Adipocyte (in vitro differentiated cells): ENCODE measurements around the gene LHX6.

Experiments
- DNase-seq: peaks from one replicate; pipeline ENCODE4 v3.0.0-alpha.2; 2015; ENCODE audit warnings: low read depth
- H3K27me3 ChIP-seq: replicated peaks from 2 replicates; pipeline ENCODE4 v1.7.0; 2013; ENCODE audit warnings: mild to moderate bottlenecking, low read length, moderate library complexity; ENCODE audit not compliant: control insufficient read depth, insufficient read depth
- H3K36me3 ChIP-seq: 2 replicates; pipeline ENCODE4 v1.7.0; 2013; ENCODE audit warnings: low read length, mild to moderate bottlenecking, moderate library complexity; ENCODE audit not compliant: control insufficient read depth, insufficient read depth, severe bottlenecking
- H3K4me1 ChIP-seq: 2 replicates; pipeline ENCODE4 v1.7.0; 2013; ENCODE audit warnings: mild to moderate bottlenecking, low read length, moderate library complexity; ENCODE audit not compliant: control insufficient read depth, insufficient read depth
- H3K4me3 ChIP-seq: 2 replicates; pipeline ENCODE4 v1.7.0; 2013; ENCODE audit warnings: mild to moderate bottlenecking, low read length, moderate library complexity
- H3K9ac ChIP-seq: 2 replicates; pipeline ENCODE4 v1.7.0; 2013; ENCODE audit warnings: mild to moderate bottlenecking, low read length, moderate library complexity
- H3K9me3 ChIP-seq: 2 replicates; pipeline ENCODE4 v1.7.0; 2013; ENCODE audit warnings: mild to moderate bottlenecking, low read length, moderate library complexity; ENCODE audit not compliant: control insufficient read depth

LHX6 gene

GRCh38 chr9:122228568-122229484 is at the start of gene LHX6:
TSS of gene LHX6 (minus strand) at chr9:122228957. CDS start at chr9:122228740, 217 bp downstream.
- peaks cover 66% of the 10 kb centered on the region for H3K27me3 ChIP-seq
- peaks cover 7% of the 10 kb centered on the region for H3K4me1 ChIP-seq
- no peak within 1 kb of the TSS for H3K4me3 ChIP-seq
- peak; percentile 43 for DNase-seq
- no peak within 1 kb of the TSS for H3K9ac ChIP-seq
- no peaks in the 10 kb centered on the region for H3K36me3 ChIP-seq
- no peaks in the 10 kb centered on the region for H3K9me3 ChIP-seq

GRCh38 chr9:122277285-122277897 is 48.6 kb upstream of the LHX6 start:
- no peak for DNase-seq
- Histone ChIP-seq H3K27me3 (no peaks in the 10 kb centered on the region), H3K4me1 (peaks cover 3% of the 10 kb centered on the region), H3K9me3 (peaks cover 15% of the 10 kb centered on the region), H3K9ac (no peak overlapping the region), H3K36me3 (peaks cover 51% of the 10 kb centered on the region), H3K4me3 (peak overlapping the region; percentile 7)

GRCh38 chr9:122276096-122276495 is 47.3 kb upstream of the LHX6 start:
- no peak for DNase-seq

GRCh38 chr9:122274055-122274454 is 45.3 kb upstream of the LHX6 start:
- Histone ChIP-seq H3K36me3 (peaks cover 40% of the 10 kb centered on the region), H3K4me1 (peaks cover 3% of the 10 kb centered on the region), H3K9me3 (peaks cover 15% of the 10 kb centered on the region), H3K27me3 (no peaks in the 10 kb centered on the region), H3K4me3 (no peak overlapping the region), H3K9ac (no peak overlapping the region)
- no peak for DNase-seq

More at GRCh38 chr9:122276096-122276495, 47.3 kb upstream of the LHX6 start:
- peaks cover 15% of the 10 kb centered on the region for H3K9me3 ChIP-seq
- H3K36me3 ChIP-seq: peaks cover 46% of the 10 kb centered on the region
- no peaks in the 10 kb centered on the region for H3K27me3 ChIP-seq
- peaks cover 3% of the 10 kb centered on the region for H3K4me1 ChIP-seq
- no peak overlapping the region for H3K4me3 ChIP-seq
- no peak overlapping the region for H3K9ac ChIP-seq

GRCh38 chr9:122268041-122268814 is 39.5 kb upstream of the LHX6 start:
- no peak overlapping the region for H3K4me3 ChIP-seq
- no peaks in the 10 kb centered on the region for H3K9me3 ChIP-seq
- H3K9ac ChIP-seq: no peak overlapping the region
- peaks cover 18% of the 10 kb centered on the region for H3K4me1 ChIP-seq
- H3K27me3 ChIP-seq: no peaks in the 10 kb centered on the region
- H3K36me3 ChIP-seq: peaks cover 19% of the 10 kb centered on the region
- DNase-seq: no peak

GRCh38 chr9:122265149-122265915 is 36.6 kb upstream of the LHX6 start:
- Histone ChIP-seq H3K9ac (peak overlapping the region; percentile 90), H3K27me3 (no peaks in the 10 kb centered on the region), H3K4me1 (peaks cover 41% of the 10 kb centered on the region), H3K36me3 (peaks cover 9% of the 10 kb centered on the region), H3K4me3 (peak overlapping the region; percentile 88), H3K9me3 (no peaks in the 10 kb centered on the region)
- DNase-seq: no peak

GRCh38 chr9:122264360-122265148 is 35.8 kb upstream of the LHX6 start, which contains the start of the genes MRRF and RBM18:
TSS of gene MRRF (plus strand) at chr9:122264882. CDS start at chr9:122270892, 6,010 bp downstream.
TSS of gene RBM18 (minus strand) at chr9:122264840. CDS start at chr9:122261492, 3,348 bp downstream.
- peaks cover 16% of the 10 kb centered on the region for H3K36me3 ChIP-seq
- H3K9me3 ChIP-seq: no peaks in the 10 kb centered on the region
- H3K4me3 ChIP-seq: peak within 1 kb of the TSS; percentile 88
- peak within 1 kb of the TSS; percentile 90 for H3K9ac ChIP-seq
- peaks cover 41% of the 10 kb centered on the region for H3K4me1 ChIP-seq
- DNase-seq: peak; percentile 96
- no peaks in the 10 kb centered on the region for H3K27me3 ChIP-seq

GRCh38 chr9:122263699-122264349 is 35.1 kb upstream of the LHX6 start:
- no peaks in the 10 kb centered on the region for H3K9me3 ChIP-seq
- peak overlapping the region; percentile 88 for H3K4me3 ChIP-seq
- peak overlapping the region; percentile 90 for H3K9ac ChIP-seq
- H3K27me3 ChIP-seq: no peaks in the 10 kb centered on the region
- H3K4me1 ChIP-seq: peaks cover 41% of the 10 kb centered on the region
- peak; percentile 48 for DNase-seq
- H3K36me3 ChIP-seq: peaks cover 22% of the 10 kb centered on the region

- H3K36me3 ChIP-seq: peaks cover 27% of the 10 kb centered on the region
- DNase-seq: no peak
Observed at GRCh38 chr9:122262073-122262472, 33.3 kb upstream of the LHX6 start.

More at GRCh38 chr9:122262073-122262472, 33.3 kb upstream of the LHX6 start:
- no peaks in the 10 kb centered on the region for H3K27me3 ChIP-seq
- H3K4me1 ChIP-seq: peaks cover 41% of the 10 kb centered on the region
- no peak overlapping the region for H3K9ac ChIP-seq
- no peak overlapping the region for H3K4me3 ChIP-seq
- H3K9me3 ChIP-seq: no peaks in the 10 kb centered on the region
